Parathyroid adenoma (tissue), 2 donors: ENCODE data around the gene SPTBN2.

Experiments
- H2AFZ ChIP-seq: fragments of 300-600 bp; sonication (generic); one replicate; pipeline ENCODE4 v1.7.0; 2017; ENCODE audit warnings: antibody characterized with exemption, mild to moderate bottlenecking
- H3K27ac ChIP-seq: fragments of 300-600 bp; sonication (generic); one replicate; pipeline ENCODE4 v1.7.0; 2017
- H3K27me3 ChIP-seq: fragments of 300-600 bp; sonication (generic); one replicate; pipeline ENCODE4 v1.7.0; 2017; ENCODE audit warnings: low read length; ENCODE audit not compliant: control insufficient read depth, insufficient read depth
- H3K36me3 ChIP-seq: fragments of 300-600 bp; sonication (generic); one replicate; pipeline ENCODE4 v1.7.0; 2017; ENCODE audit warnings: low read length; ENCODE audit not compliant: control insufficient read depth, insufficient read depth
- H3K4me1 ChIP-seq: fragments of 300-600 bp; sonication (generic); one replicate; pipeline ENCODE4 v1.7.0; 2017; ENCODE audit warnings: control low read depth
- H3K4me2 ChIP-seq: fragments of 300-600 bp; sonication (generic); one replicate; pipeline ENCODE4 v1.7.0; 2017; ENCODE audit warnings: low read length
- H3K4me3 ChIP-seq: fragments of 300-600 bp; sonication (generic); one replicate; pipeline ENCODE4 v1.7.0; 2017; ENCODE audit warnings: low read depth, low read length
- H3K79me2 ChIP-seq: fragments of 300-600 bp; sonication (generic); one replicate; pipeline ENCODE4 v1.7.0; 2017; ENCODE audit warnings: control low read depth
- H3K9ac ChIP-seq: fragments of 300-600 bp; sonication (generic); one replicate; pipeline ENCODE4 v1.7.0; 2017; ENCODE audit warnings: mild to moderate bottlenecking
- H3K9me3 ChIP-seq: fragments of 300-600 bp; sonication (generic); one replicate; pipeline ENCODE4 v1.7.0; 2017; ENCODE audit warnings: low read length; ENCODE audit not compliant: control insufficient read depth
- CTCF ChIP-seq: fragments of 300-600 bp; sonication (generic); IDR thresholded peaks from one replicate; pipeline ENCODE4 v1.7.0; 2017; ENCODE audit warnings: antibody characterized with exemption, mild to moderate bottlenecking
- donor health status: primary hyperparathyroidism.

Gene SPTBN2

GRCh38 chr11:66721939-66722338 is 7.1 kb downstream of the SPTBN2 start:
- Histone ChIP-seq H3K4me1 (peaks cover 11% of the 10 kb centered on the region), H3K79me2 (no peaks in the 10 kb centered on the region), H2AFZ (no peak overlapping the region), H3K36me3 (no peaks in the 10 kb centered on the region), H3K27ac (no peak overlapping the region), H3K27me3 (no peaks in the 10 kb centered on the region), H3K9ac (no peak overlapping the region), H3K4me2 (no peak overlapping the region), H3K4me3 (no peak overlapping the region), H3K9me3 (no peaks in the 10 kb centered on the region)
- no peak for TF ChIP-seq CTCF

- no peak overlapping the region for H3K9ac ChIP-seq
- TF ChIP-seq CTCF, result no peak
- H3K4me1 ChIP-seq, result peaks cover 11% of the 10 kb centered on the region
- no peaks in the 10 kb centered on the region for H3K9me3 ChIP-seq
- peak overlapping the region; percentile 42 for H3K4me3 ChIP-seq
- peak overlapping the region; percentile 71 for H3K4me2 ChIP-seq
- no peaks in the 10 kb centered on the region for H3K79me2 ChIP-seq
- peak overlapping the region; percentile 51 for H3K27ac ChIP-seq
- no peaks in the 10 kb centered on the region for H3K36me3 ChIP-seq
- H2AFZ ChIP-seq, result peak overlapping the region; percentile 50
- H3K27me3 ChIP-seq, result no peaks in the 10 kb centered on the region
These were observed 8.0 kb downstream of the SPTBN2 start for GRCh38 chr11:66720899-66721470.

GRCh38 chr11:66720223-66720898 is 8.7 kb downstream of the SPTBN2 start:
- H3K79me2 ChIP-seq, result no peaks in the 10 kb centered on the region
- H3K9ac ChIP-seq, result no peak overlapping the region
- peaks cover 11% of the 10 kb centered on the region for H3K4me1 ChIP-seq
- H3K27ac ChIP-seq, result peak overlapping the region; percentile 51
- peak overlapping the region; percentile 42 for H3K4me3 ChIP-seq
- no peaks in the 10 kb centered on the region for H3K36me3 ChIP-seq
- peak overlapping the region; percentile 50 for H2AFZ ChIP-seq
- peak overlapping the region; percentile 71 for H3K4me2 ChIP-seq
- no peaks in the 10 kb centered on the region for H3K9me3 ChIP-seq
- TF ChIP-seq CTCF, result no peak
- no peaks in the 10 kb centered on the region for H3K27me3 ChIP-seq

GRCh38 chr11:66719111-66719872 is 9.7 kb downstream of the SPTBN2 start:
- Histone ChIP-seq H3K27ac (peak overlapping the region; percentile 42), H2AFZ (no peak overlapping the region), H3K27me3 (no peaks in the 10 kb centered on the region), H3K4me1 (peaks cover 11% of the 10 kb centered on the region), H3K4me3 (no peak overlapping the region), H3K9me3 (no peaks in the 10 kb centered on the region), H3K36me3 (no peaks in the 10 kb centered on the region), H3K9ac (no peak overlapping the region), H3K4me2 (peak overlapping the region; percentile 50), H3K79me2 (no peaks in the 10 kb centered on the region)
- no peak for TF ChIP-seq CTCF
